DLD1 (cell line): ENCODE results near the gene FAM83F.

Experiments used
- in situ Hi-C: cut with HindIII; loops from 2 replicates; pipeline ENCODE4 v1.10.0; 2017; ENCODE audit warnings: low sequenced_read_pairs

The FAM83F gene

GRCh38 chr22:40030026-40030757 is 35.4 kb downstream of the FAM83F start:
- in situ Hi-C loops: no loop called here

DNA sequence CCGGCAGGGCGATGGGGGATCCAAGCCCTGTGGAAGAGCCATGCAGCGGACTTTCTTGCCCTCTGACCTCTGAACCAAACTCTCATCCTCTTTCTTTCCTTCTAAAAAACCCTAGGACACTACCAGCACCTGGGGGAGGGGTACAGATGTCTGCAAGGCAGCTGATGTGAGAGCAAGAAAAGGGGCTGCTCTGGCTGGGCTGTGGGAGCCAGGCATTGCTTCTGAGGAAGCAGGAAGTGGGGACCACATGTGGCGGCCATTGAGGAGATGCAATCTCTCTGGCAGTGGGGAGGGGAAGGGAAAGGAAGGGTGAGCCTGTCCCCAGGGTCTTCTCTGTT is 36.0 kb downstream of the FAM83F start:
- in situ Hi-C loops: no loop called here

- in situ Hi-C loops: no loop called here
Measured at GRCh38 chr22:40031766-40032470, 37.2 kb downstream of the FAM83F start.

GRCh38 chr22:40033586-40034380 is 39.0 kb downstream of the FAM83F start:
- in situ Hi-C loops: no loop called here

DNA sequence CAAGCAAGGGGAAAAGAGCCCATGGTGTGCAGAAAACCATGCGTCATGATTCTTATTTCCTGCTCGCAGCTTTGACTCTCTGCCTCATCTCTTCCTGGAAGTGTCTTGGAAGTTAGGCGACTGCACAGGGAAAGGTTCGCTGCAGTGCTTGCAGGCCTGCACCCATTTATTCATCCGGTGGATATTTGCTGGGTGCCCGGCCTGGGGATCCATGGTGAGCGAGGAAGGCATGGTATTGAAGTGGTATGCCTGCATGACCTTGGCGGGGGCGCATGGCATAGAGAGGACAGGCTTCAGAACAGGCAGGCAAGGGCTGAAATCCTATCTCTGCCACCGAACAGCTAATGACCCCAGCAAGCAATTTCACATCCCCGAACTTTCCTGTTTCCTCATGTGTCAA is 40.6 kb downstream of the FAM83F start:
- in situ Hi-C loops: no loop called here

DNA sequence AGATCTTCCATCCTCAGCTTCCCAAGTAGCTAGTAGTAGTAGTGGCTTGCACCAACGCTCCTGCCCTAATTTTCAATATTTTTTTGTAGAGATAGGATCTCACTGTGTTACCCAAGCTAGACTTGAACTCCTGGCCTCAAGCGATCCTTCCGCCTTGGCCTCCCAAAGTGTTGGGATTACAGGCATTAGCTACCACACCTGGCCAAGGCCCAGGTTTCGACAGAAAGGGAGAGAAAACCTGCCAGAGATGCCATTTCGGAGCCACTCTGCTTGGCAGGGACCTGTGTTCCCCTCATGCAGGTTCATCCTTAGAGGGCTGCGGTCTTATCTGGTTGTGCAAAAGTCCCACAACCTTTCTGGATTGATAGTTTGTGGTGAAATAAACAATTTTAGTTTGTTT is 41.4 kb downstream of the FAM83F start:
- in situ Hi-C loops: no loop called here

GRCh38 chr22:40036591-40037225 is 42.0 kb downstream of the FAM83F start:
- in situ Hi-C loops: no loop called here

GRCh38 chr22:40037320-40037719 is 42.6 kb downstream of the FAM83F start:
- in situ Hi-C loops: no loop called here

DNA sequence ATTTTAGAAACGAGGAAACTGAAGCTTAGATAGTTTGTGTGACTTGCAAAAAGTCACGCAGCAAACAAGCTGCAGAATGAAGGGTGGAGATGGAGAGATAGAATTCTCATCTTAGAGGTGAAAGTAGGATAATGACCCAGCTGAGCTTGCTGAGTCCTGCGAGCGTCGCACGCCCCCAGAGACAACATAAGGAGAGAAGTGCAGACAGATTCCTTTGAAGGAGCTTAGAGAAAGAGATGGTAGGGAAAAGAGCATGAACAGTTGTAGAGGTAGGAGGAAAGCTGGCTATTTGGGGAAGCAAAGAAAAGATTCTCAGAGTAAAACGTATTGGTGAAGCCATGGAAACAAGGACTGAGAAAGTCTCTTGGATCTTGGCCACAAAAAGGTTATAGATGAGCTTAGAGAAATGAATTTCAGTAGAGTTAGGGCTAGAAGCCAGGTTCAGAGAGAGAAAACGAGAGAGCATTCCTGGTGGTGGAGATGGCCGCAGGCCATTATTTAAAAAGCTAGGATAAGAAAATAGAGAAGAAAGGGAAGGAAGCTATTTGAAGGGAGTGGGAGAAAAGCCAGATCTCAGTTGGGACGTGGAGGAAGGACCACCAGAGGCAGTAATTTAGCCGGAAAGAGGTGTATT is 44.8 kb downstream of the FAM83F start:
- in situ Hi-C loops: no loop called here

DNA sequence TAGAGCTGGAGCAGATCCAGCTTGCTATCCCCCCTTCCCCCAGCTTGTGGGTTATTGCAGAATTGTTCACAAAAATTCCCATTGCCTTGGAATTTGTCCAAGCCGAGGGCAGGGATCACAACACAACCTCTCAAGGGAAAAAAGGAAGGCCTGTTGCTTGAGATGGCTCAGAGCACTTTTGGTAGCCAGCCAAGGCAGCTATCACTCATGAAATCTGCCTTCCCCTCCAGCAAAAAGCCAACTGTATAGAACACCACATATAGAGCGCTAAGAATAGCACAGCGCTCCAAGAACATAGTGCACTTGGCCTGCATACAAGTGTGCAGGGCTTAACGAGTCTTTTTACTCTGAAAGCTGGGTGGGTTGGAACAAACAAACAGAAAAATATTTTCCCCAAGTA is 46.2 kb downstream of the FAM83F start:
- in situ Hi-C loops: no loop called here

DNA sequence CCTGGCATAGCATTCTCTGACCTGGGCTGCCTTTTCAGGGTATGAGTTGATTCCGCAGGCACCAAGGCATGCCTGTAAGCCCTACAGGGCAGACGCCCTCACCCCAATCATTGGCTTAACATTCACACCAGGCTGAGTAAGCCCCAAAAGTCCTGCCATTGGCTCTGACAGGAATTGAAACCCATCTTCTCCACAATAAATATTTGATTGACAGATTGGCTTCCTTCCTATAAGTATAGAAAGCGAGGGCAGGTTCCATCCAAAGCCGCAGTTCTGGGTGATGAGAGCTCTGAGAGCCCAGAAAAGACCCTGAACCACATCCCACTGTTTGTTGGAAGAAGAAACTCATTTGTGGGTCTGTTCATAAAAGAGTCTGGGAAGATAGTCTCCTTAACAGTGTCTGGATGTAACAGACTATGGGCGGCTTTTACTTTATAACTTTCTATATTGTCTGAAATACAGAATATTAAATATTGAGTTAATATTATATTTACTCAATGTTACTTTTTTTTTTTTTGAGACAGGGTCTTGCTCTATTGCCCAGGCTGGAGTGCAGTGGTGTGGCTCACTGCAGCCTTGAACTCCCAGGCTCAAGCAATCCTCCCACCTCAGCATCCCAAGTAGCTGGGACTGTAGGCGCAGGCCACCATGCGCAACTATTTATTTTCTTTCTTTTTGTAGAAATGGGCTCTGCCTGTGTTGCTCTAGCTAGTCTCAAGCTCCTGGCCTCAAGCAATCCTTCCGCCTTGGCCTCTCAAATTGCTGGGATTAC is 46.8 kb downstream of the FAM83F start:
- in situ Hi-C loops: no loop called here

- in situ Hi-C loops: no loop called here
Measured at GRCh38 chr22:40042312-40042711, 47.6 kb downstream of the FAM83F start.

DNA sequence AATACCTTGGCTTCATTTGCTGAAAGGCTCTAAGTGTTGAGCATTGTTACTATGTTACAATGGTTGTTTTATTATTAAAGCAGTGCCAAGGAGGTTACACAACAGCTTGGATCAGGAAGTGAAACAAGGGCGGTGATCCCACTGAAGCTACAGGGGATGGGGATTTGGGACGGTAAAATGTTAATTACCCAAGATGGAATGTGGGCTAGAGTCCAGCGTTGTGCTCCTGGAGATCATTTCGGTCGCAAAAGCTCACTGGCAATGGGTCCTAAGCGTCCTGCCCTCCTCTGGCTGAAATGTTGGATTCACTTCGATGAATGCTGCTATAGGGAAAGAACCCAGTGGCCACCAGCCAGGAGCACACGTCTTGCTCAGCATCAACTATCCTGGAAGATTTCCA is 48.3 kb downstream of the FAM83F start:
- in situ Hi-C loops: no loop called here

- in situ Hi-C loops: no loop called here
Measured at GRCh38 chr22:40043793-40044101, 49.0 kb downstream of the FAM83F start.

DNA sequence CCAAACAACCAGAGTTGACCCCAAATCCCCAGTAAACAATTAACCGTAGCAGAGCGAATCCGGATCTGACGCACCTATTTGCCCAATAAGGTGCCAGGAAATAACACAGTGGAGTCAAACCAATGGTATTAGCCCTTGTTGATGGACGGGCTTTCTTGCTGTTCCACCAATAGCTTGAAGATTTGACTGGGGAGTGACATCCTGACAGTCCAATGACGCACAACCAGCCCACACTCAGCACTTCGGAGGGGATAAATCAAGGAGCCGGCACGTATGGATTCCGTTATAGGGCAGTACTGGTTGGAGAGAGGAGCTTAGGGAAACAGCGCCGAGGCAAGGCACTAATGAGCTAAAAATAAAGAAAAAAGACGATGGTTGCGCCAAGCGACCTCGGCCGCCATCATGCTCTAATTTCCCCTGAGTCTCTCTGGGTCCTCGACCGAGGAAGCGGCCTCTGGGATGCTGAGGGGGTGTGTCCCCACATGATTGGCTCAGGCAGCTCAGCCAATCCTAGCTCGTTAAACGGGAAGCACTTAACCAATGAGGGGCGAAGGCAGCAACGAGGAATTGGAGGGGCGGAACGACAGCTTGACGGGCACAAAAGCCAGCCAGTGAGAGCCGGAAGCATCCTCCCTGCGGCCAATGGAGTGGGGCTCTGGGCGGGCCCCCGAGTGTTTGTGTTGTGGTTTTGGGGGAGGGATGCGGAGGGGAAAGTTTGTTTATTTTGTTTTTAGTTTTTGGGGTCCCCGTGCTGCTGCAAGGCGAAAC is 49.5 kb downstream of the FAM83F start:
- in situ Hi-C loops: no loop called here

DNA sequence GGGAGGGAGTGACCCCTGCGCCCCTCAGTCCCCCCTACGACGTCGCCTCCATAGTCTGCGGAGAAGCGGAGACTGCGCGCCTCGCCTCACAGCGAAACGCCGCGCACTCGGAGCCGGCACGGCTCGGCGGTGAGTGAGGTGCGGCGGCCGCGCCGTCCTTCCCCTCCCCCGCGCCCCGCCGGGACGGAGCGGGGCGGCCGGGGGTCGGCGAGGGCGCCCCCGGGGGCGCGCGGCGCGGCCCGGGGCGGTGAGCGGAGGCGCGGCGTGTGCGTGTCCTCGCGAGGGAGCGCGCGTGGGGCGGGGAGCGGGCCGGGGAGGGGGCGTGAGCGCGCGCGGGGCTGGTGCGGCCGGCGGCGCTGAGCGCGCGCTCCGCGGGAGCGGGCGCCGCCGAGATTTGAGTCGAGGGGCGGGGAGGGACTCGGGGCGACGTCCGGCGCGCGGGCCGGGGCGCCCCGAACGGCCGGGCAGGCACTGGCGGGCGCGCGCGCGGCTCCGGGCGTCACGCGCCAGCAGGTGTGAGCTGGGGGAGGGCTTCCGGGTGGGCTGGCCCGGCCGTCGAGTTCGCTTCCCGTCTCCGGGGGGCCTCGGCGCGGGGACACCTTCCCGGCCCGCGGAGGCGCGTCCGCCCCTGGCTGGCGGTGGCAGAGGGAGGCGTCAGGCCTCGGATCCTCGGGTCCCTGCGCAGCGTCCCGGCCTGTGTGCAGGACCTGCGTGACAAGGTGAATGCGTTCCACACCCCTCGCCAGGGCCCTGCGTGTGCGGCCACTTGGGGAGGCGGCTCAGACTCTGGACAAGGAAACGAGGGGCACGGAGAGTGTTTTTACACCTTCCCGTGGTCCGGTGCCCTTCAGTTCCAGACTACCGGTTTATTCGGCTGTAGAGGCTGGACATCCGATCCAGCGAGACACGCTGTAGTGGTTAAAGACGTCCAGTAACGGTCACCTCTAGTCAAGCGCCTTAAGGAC is 50.4 kb downstream of the FAM83F start:
- in situ Hi-C loops: no loop called here

GRCh38 chr22:40046126-40046525 is 51.4 kb downstream of the FAM83F start:
- in situ Hi-C loops: no loop called here

DNA sequence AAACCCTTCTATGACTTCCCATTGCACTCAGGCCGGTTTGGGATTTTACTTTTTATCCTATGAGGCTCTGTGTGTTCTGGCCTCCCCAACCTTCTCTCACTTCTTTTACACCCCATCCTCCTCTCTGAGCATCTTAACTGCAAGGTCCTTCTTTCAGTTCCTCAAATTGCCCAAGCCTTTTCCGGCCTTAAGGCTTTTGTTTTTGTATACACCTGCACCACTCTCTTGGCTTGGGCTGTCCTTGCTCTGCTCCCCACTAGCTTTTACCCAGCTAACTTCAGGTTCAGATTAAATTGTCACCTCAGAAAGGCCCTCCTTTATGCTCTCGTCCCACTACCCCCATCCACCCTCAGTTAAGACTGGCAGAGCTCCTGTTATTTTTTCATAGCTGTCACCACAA is 55.5 kb downstream of the FAM83F start:
- in situ Hi-C loops: no loop called here

DNA sequence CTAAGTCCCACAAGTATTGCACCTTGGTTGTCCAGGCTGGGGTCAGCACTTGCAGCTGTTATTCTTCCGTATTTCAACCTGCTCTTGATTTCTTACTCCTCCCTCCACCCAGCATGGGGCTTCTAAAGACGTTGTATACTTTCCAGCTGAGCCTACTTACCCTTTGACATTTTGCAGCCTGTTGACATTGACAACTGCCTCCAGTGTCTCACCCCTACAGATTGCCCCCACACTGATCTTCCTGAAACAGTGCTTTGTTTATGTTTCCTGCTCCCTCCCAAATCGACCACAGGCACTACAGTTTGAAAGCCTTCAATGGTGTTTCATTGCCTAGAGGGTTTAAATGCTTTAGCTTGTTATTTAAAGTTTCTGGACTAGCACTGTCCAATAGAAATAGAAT is 56.6 kb downstream of the FAM83F start:
- in situ Hi-C loops: no loop called here
